ENCODE results near the gene ARHGAP26.

- TF ChIP-seq CTCF (IDR thresholded peaks at IDR 0.05 in 8 of 11, conservative IDR thresholded peaks at IDR 0.05 in 3 of 11) (no peak), POLR2AphosphoS5 (IDR thresholded peaks at IDR 0.05) (no peak)
Measured at GRCh38 chr5:143129910-143130612, 359.9 kb downstream of the ARHGAP26 start.
